MM.1S (cell line): ENCODE results near the gene SH3BP4.

Source experiments
- DNase-seq: peaks from one replicate; pipeline ENCODE4 v3.0.0-alpha.2; 2015
- H2AFZ ChIP-seq: fragments of 300-600 bp; sonication (generic); 2 replicates; pipeline ENCODE4 v1.6.0; 2016; ENCODE audit warnings: antibody characterized with exemption, low read length
- H3F3A ChIP-seq: fragments of 300-600 bp; sonication (generic); 2 replicates; pipeline ENCODE4 v1.6.1; 2016; ENCODE audit warnings: mild to moderate bottlenecking, antibody characterized with exemption, low read length, moderate library complexity, mixed read lengths; ENCODE audit not compliant: insufficient read depth
- H3K27ac ChIP-seq: fragments of 300-600 bp; sonication (generic); 2 replicates; pipeline ENCODE4 v1.5.1; 2016; ENCODE audit warnings: mild to moderate bottlenecking, low read length
- H3K27me3 ChIP-seq: fragments of 300-600 bp; sonication (generic); replicated peaks from 2 replicates; pipeline ENCODE4 v1.6.0; 2016; ENCODE audit warnings: low read length; ENCODE audit not compliant: insufficient read depth
- H3K36me3 ChIP-seq: fragments of 300-600 bp; sonication (generic); replicated peaks from 2 replicates; pipeline ENCODE4 v1.6.1; 2016; ENCODE audit warnings: mild to moderate bottlenecking, low read length, mixed read lengths; ENCODE audit not compliant: insufficient read depth
- H3K4me1 ChIP-seq: fragments of 300-600 bp; sonication (generic); 2 replicates; pipeline ENCODE4 v1.6.1; 2016; ENCODE audit warnings: low read length, mixed read lengths
- H3K4me2 ChIP-seq: fragments of 300-600 bp; sonication (generic); 2 replicates; pipeline ENCODE4 v1.6.0; 2016; ENCODE audit warnings: low read depth, low read length
- H3K4me3 ChIP-seq: fragments of 300-600 bp; sonication (generic); 2 replicates; pipeline ENCODE4 v1.5.1; 2016; ENCODE audit warnings: low read length, mixed read lengths
- H3K79me2 ChIP-seq: fragments of 300-600 bp; sonication (generic); 2 replicates; pipeline ENCODE4 v1.6.1; 2016; ENCODE audit warnings: mixed run types, low read length, mixed read lengths
- H3K9ac ChIP-seq: fragments of 300-600 bp; sonication (generic); 2 replicates; pipeline ENCODE4 v1.6.1; 2016; ENCODE audit warnings: low read length, mixed read lengths
- H3K9me2 ChIP-seq: fragments of 300-600 bp; sonication (generic); replicated peaks from 2 replicates; pipeline ENCODE4 v1.6.1; 2016; ENCODE audit warnings: mild to moderate bottlenecking, low read length, mixed read lengths; ENCODE audit not compliant: insufficient read depth
- H3K9me3 ChIP-seq: fragments of 300-600 bp; sonication (generic); replicated peaks from 2 replicates; pipeline ENCODE4 v1.6.1; 2016; ENCODE audit warnings: mild to moderate bottlenecking, low read length, mixed read lengths; ENCODE audit not compliant: insufficient read depth
- H4K20me1 ChIP-seq: fragments of 300-600 bp; sonication (generic); 2 replicates; pipeline ENCODE4 v1.6.1; 2016; ENCODE audit warnings: mild to moderate bottlenecking, low read length, moderate library complexity, mixed read lengths; ENCODE audit not compliant: insufficient read depth
- EZH2 ChIP-seq: fragments of 300-600 bp; sonication (generic); optimal IDR thresholded peaks from 2 replicates; pipeline ENCODE3; 2017; ENCODE audit warnings: low read depth, mild to moderate bottlenecking, antibody characterized with exemption, low read length, mixed read lengths
- EZH2phosphoT487 ChIP-seq: fragments of 300-600 bp; sonication (generic); IDR thresholded peaks from 2 replicates; pipeline ENCODE4 v1.6.1; 2018; ENCODE audit warnings: antibody characterized with exemption, low read length
- TF ChIP-seq, protein P1 (sequence below): fragments of 300-600 bp; sonication (generic); IDR thresholded peaks from 2 replicates; pipeline ENCODE4 v1.5.1; 2016; ENCODE audit warnings: antibody characterized with exemption, low read length, mixed read lengths

Gene SH3BP4

DNA sequence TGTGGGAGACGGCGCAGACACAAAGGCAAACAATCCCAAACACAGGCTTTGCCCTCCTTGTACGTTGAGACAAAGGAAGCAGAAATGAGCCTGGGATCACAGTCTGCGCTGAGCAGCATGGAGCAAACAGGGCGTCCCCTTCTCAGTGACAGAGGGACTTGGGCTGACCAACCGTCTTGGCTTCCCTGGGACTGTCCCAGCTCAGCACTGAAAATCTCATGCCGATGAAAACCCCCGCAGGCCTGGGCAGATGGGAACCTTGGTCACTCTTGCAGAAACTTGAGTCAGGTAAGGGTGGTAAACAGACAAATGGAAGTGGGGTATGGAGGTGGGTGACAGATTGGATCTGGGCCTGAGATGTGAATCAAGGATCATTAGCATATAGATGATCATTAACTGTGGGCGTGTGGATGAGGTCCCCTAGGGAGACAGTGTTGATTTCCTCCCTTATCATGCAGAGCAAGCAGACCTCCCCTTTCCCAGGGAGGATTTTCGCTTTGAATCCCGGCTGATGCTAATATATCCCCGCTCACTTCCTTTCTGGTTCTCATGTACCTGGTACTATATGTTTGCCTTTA lies 19.1 kb upstream of the SH3BP4 start:
- Histone ChIP-seq H3K27ac (no peak overlapping the region), H3K9me3 (no peaks in the 10 kb centered on the region), H3K4me2 (no peak overlapping the region), H3K9ac (no peak overlapping the region), H3K9me2 (no peaks in the 10 kb centered on the region), H3K36me3 (no peaks in the 10 kb centered on the region), H2AFZ (no peak overlapping the region), H3K79me2 (no peaks in the 10 kb centered on the region), H4K20me1 (no peaks in the 10 kb centered on the region), H3K27me3 (no peaks in the 10 kb centered on the region), H3F3A (no peaks in the 10 kb centered on the region), H3K4me1 (no peaks in the 10 kb centered on the region), H3K4me3 (no peak overlapping the region)
- no peak for TF ChIP-seq EZH2phosphoT487
- TF ChIP-seq, protein P1, sequence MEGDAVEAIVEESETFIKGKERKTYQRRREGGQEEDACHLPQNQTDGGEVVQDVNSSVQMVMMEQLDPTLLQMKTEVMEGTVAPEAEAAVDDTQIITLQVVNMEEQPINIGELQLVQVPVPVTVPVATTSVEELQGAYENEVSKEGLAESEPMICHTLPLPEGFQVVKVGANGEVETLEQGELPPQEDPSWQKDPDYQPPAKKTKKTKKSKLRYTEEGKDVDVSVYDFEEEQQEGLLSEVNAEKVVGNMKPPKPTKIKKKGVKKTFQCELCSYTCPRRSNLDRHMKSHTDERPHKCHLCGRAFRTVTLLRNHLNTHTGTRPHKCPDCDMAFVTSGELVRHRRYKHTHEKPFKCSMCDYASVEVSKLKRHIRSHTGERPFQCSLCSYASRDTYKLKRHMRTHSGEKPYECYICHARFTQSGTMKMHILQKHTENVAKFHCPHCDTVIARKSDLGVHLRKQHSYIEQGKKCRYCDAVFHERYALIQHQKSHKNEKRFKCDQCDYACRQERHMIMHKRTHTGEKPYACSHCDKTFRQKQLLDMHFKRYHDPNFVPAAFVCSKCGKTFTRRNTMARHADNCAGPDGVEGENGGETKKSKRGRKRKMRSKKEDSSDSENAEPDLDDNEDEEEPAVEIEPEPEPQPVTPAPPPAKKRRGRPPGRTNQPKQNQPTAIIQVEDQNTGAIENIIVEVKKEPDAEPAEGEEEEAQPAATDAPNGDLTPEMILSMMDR = no peak
- no peak for TF ChIP-seq EZH2
- DNase-seq = no peak

DNA sequence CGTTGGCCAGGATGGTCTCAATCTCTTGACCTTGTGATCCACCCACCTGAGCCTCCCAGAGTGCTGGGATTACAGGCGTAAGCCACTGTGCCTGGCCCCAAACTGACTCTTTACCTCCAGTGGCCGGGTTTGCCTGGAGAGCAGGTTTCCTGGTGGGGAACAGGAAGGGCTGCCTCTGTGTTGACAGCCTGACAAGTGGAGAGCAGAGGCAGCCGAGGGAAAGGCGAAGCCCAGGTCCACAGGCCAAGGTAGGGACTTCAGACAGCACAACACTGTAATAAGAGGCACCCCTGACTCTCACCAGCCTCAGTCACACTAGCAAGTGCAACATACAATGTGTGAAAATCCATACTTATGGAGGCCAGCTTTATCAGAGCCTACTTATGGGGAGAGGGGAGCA lies 16.5 kb upstream of the SH3BP4 start:
- Histone ChIP-seq H3F3A (no peaks in the 10 kb centered on the region), H3K4me3 (no peak overlapping the region), H3K36me3 (no peaks in the 10 kb centered on the region), H2AFZ (no peak overlapping the region), H3K4me1 (no peaks in the 10 kb centered on the region), H3K9me2 (no peaks in the 10 kb centered on the region), H3K9me3 (no peaks in the 10 kb centered on the region), H3K27me3 (no peaks in the 10 kb centered on the region), H3K4me2 (no peak overlapping the region), H4K20me1 (no peaks in the 10 kb centered on the region), H3K27ac (no peak overlapping the region), H3K9ac (no peak overlapping the region), H3K79me2 (no peaks in the 10 kb centered on the region)
- no peak for DNase-seq
- TF ChIP-seq EZH2 = no peak
- TF ChIP-seq, protein P1 = no peak
- no peak for TF ChIP-seq EZH2phosphoT487

DNA sequence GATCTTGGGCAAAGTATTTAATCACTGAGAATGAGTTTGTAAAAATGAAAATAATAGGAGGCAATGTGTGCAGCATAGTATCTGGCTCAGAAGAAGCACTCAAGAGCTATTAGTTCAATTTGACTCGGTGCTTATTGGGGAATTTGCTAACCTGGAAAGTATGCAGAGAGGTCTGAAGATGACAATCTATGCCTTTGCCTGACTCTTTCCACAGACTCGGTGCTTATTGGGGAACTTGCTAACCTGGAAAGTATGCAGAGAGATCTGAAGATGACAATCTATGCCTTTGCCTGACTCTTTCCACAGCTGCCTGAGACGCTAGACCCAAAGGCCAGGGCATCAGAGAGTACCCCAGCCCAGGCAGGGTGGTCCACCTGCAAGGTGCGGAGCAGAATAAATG lies 12.2 kb upstream of the SH3BP4 start:
- Histone ChIP-seq H3K9me2 (no peaks in the 10 kb centered on the region), H4K20me1 (no peaks in the 10 kb centered on the region), H3K9me3 (no peaks in the 10 kb centered on the region), H3K27ac (no peak overlapping the region), H3K36me3 (no peaks in the 10 kb centered on the region), H3K4me2 (no peak overlapping the region), H3K4me3 (no peak overlapping the region), H3K9ac (no peak overlapping the region), H3F3A (no peaks in the 10 kb centered on the region), H2AFZ (no peak overlapping the region), H3K27me3 (no peaks in the 10 kb centered on the region), H3K79me2 (no peaks in the 10 kb centered on the region), H3K4me1 (no peaks in the 10 kb centered on the region)
- TF ChIP-seq EZH2 = no peak
- TF ChIP-seq EZH2phosphoT487 = no peak
- TF ChIP-seq, protein P1 = no peak
- no peak for DNase-seq
